ENCODE measurements around the gene KCNB1. TPM values are rescaled to one million over a fixed set of nuclear protein-coding genes. Genes with fewer than 3 reads are reported as not detected.

KCNB1 gene
- total and polyA plus RNA-seq, 2 donors (not counting 1 experiment from before 2014, with no cell fraction given), result 0.12 TPM; not detected in 1

- Histone ChIP-seq H3K4me3 (ENCODE audit: control extremely low read depth in 1 of 5, extremely low read depth in 1 of 5, insufficient read depth in 1 of 5, low read depth in 2 of 5, low read length in 4 of 5) (no peak overlapping the region), H3K36me3 (replicated peaks in 1 of 2; ENCODE audit: control extremely low read depth in 1 of 2, control insufficient read depth in 1 of 2, extremely low read depth in 1 of 2, insufficient read depth in 2 of 2, low read length in 1 of 2) (no peaks in the 10 kb centered on the region), H3K9me3 (ENCODE audit: control extremely low read depth in 1 of 3, control insufficient read depth in 2 of 3, insufficient read depth in 1 of 3, low read length in 2 of 3) (peaks cover 0 to 5% (median 0%) of the 10 kb centered on the region in 3 donors), H2AFZ (ENCODE audit: insufficient read depth, low read depth, low read length, poor library complexity, severe bottlenecking) (no peak overlapping the region), H3K9ac (ENCODE audit: low read length) (no peak overlapping the region), H3K27ac (ENCODE audit: low read length in 2 of 2) (no peak overlapping the region), H3K27me3 (replicated peaks in 1 of 4; ENCODE audit: control extremely low read depth in 1 of 4, control insufficient read depth in 3 of 4, insufficient read depth in 4 of 4, low read length in 3 of 4) (no peaks in the 10 kb centered on the region), H3K79me2 (ENCODE audit: control insufficient read depth, insufficient read depth, low read length) (no peaks in the 10 kb centered on the region), H3K4me2 (replicated peaks; ENCODE audit: low read depth, low read length, poor library complexity, severe bottlenecking) (no peak overlapping the region), H3K4me1 (ENCODE audit: control insufficient read depth in 2 of 2, insufficient read depth in 2 of 2, low read length in 2 of 2) (no peaks in the 10 kb centered on the region), H4K20me1 (ENCODE audit: control insufficient read depth, insufficient read depth, low read length, poor library complexity, severe bottlenecking) (no peaks in the 10 kb centered on the region)
- Mint-ChIP-seq H3K27ac (no peak overlapping the region), H3K4me3 (no peak overlapping the region), H3K27me3 (peaks cover 33% of the 10 kb centered on the region), H3K4me1 (no peaks in the 10 kb centered on the region), H3K9me3 (ENCODE audit: insufficient read depth) (peaks cover 2% of the 10 kb centered on the region)
- intact Hi-C loops (cut with micrococcal nuclease), result no loop called here
- TF ChIP-seq EZH2 (IDR thresholded peaks at IDR 0.05; ENCODE audit: borderline replicate concordance, insufficient read depth, low read depth, low read length, poor library complexity, severe bottlenecking), result no peak
- no peak for TF ChIP-seq CTCF (IDR thresholded peaks at IDR 0.05)
- ChIA-PET CTCF (no interaction called here), POLR2A (no interaction called here)
- ATAC-seq (ENCODE audit: low read depth) (no peak), DNase-seq (no peak)
- 73% methylated on average over 3 of the region's 3 CpGs for WGBS (ENCODE audit: insufficient coverage)
These were observed 81.6 kb downstream of the KCNB1 start for GRCh38 chr20:49400904-49401303.

- no peak for DNase-seq
- H3K4me2 ChIP-seq (replicated peaks; ENCODE audit: low read depth, low read length, poor library complexity, severe bottlenecking), result no peak overlapping the region
- no peak overlapping the region for H3K4me3 ChIP-seq (ENCODE audit: control extremely low read depth in 1 of 5, extremely low read depth in 1 of 5, insufficient read depth in 1 of 5, low read depth in 2 of 5, low read length in 4 of 5)
- TF ChIP-seq EZH2 (IDR thresholded peaks at IDR 0.05; ENCODE audit: borderline replicate concordance, insufficient read depth, low read depth, low read length, poor library complexity, severe bottlenecking) (no peak), CTCF (IDR thresholded peaks at IDR 0.05) (no peak)
- ChIA-PET POLR2A (no interaction called here), CTCF (no interaction called here)
- H3K9me3 ChIP-seq (ENCODE audit: control extremely low read depth in 1 of 3, control insufficient read depth in 2 of 3, insufficient read depth in 1 of 3, low read length in 2 of 3), result peaks cover 0 to 5% (median 0%) of the 10 kb centered on the region in 3 donors
- no peak overlapping the region for H3K9ac ChIP-seq (ENCODE audit: low read length)
- no peak overlapping the region for H3K4me3 Mint-ChIP-seq
- no peak overlapping the region for H3K27ac Mint-ChIP-seq
- H3K4me1 ChIP-seq (ENCODE audit: control insufficient read depth in 2 of 2, insufficient read depth in 2 of 2, low read length in 2 of 2), result no peaks in the 10 kb centered on the region
- intact Hi-C loops (cut with micrococcal nuclease), result no loop called here
- no peak for ATAC-seq (ENCODE audit: low read depth)
- H4K20me1 ChIP-seq (ENCODE audit: control insufficient read depth, insufficient read depth, low read length, poor library complexity, severe bottlenecking), result no peaks in the 10 kb centered on the region
- H3K36me3 ChIP-seq (replicated peaks in 1 of 2; ENCODE audit: control extremely low read depth in 1 of 2, control insufficient read depth in 1 of 2, extremely low read depth in 1 of 2, insufficient read depth in 2 of 2, low read length in 1 of 2), result no peaks in the 10 kb centered on the region
- H2AFZ ChIP-seq (ENCODE audit: insufficient read depth, low read depth, low read length, poor library complexity, severe bottlenecking), result no peak overlapping the region
- H3K4me1 Mint-ChIP-seq, result no peaks in the 10 kb centered on the region
- 89% methylated on average over 7 of the region's 7 CpGs for WGBS (ENCODE audit: insufficient coverage)
- no peak overlapping the region for H3K27ac ChIP-seq (ENCODE audit: low read length in 2 of 2)
- no peaks in the 10 kb centered on the region for H3K27me3 ChIP-seq (replicated peaks in 1 of 4; ENCODE audit: control extremely low read depth in 1 of 4, control insufficient read depth in 3 of 4, insufficient read depth in 4 of 4, low read length in 3 of 4)
- H3K27me3 Mint-ChIP-seq, result peaks cover 37% of the 10 kb centered on the region
- peaks cover 2% of the 10 kb centered on the region for H3K9me3 Mint-ChIP-seq (ENCODE audit: insufficient read depth)
- H3K79me2 ChIP-seq (ENCODE audit: control insufficient read depth, insufficient read depth, low read length), result no peaks in the 10 kb centered on the region
These were observed 82.1 kb downstream of the KCNB1 start for GRCh38 chr20:49400410-49400809.

Measured in B cell (primary cell).